Activated CD4-positive, alpha-beta T cell treated with anti-CD3 and anti-CD28 coated beads, Interleukin-2, amount 50 U/mL, for 48 hours (primary cell): ENCODE results near the gene TIAM1.

ENCODE experiments used
- DNase-seq, 2 experiments: peaks; one replicate each; pipeline ENCODE4 v3.0.0-alpha.2; 2020

The TIAM1 gene

DNA sequence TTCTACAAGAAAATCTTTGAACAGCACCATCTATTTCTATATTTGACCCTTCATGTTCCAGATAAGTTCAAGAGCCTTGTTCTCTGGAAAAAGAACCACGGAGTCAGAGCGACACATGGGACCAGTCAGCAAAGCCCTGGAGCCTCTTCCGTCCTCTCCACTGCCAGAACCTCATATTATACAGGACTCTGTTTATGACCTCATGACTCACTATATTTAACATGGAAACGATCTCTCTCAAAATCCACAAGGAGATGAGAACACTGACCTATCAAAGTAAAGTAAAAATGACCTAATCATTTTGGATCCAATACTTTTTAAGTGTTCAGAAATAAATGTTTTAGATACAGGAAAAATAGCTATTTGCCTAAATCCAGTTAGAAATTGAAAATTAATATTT lies 181.2 kb downstream of the TIAM1 start:
- DNase-seq: no peak

DNA sequence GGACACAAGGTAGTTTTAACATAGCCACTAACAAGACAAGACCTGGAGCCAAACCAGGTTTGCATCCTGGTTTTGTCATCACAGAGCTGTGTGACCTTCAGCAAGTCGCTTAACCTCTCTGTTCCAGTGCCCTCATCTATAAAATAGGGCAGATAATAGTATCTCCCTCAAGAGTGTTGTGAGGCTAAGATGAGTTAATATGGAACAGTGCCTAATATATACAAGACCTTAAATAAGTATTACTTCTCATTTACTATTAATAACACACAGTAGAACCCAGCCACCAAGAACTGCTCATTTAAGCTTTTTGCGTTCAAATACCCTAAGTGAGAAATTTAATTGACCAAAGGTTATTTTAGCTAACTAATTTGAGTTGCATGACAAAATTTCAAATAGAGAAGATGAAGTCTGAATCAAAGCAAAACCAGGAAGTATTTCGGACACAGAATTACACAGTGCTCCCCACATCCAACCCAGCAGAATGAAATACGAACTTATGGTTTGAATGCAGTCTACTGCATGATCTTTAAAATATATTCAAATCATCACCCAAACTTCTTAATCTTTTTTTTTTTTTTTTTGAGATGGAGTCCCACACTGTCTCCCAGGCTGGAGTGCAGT lies 181.9 kb downstream of the TIAM1 start:
- DNase-seq: no peak

DNA sequence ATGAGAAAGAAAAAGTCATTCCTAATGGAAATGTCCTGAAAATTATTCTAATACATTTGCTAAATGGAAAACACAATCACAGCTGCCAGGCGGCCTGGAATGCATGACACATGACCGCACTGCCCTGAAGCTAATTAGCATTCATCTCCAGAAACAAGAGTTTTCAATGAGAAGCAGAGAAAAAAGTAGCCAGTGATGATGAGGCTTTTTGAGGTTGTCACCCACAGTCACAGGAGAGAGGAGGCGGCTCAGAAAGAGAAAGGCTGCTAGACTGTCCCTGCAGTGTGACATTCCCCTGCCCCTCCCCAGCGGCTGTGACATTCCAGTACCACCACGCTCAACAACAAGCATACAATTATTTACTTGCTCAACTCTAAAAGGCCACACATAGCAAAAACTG lies 182.9 kb downstream of the TIAM1 start:
- peak in 1 of 2 experiments; percentile 43 for DNase-seq

DNA sequence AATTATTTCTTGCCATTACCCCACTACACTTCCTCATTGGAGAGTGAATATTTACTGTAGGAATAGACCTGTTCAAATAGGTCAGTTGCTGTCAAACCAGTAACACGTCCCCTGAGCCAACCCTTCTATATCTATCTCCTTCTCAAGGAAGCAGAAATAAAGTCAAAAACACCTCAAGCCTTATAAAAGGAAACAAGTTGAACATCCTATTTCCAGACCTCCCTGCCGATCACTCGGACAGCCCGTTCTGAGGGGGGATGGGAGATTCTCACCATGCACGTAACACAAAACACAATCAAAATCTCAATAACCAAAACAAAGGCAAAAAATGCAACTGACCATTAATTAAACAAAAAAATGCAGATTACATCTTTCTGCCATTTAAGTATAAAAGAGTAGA lies 184.3 kb downstream of the TIAM1 start:
- no peak for DNase-seq

DNA sequence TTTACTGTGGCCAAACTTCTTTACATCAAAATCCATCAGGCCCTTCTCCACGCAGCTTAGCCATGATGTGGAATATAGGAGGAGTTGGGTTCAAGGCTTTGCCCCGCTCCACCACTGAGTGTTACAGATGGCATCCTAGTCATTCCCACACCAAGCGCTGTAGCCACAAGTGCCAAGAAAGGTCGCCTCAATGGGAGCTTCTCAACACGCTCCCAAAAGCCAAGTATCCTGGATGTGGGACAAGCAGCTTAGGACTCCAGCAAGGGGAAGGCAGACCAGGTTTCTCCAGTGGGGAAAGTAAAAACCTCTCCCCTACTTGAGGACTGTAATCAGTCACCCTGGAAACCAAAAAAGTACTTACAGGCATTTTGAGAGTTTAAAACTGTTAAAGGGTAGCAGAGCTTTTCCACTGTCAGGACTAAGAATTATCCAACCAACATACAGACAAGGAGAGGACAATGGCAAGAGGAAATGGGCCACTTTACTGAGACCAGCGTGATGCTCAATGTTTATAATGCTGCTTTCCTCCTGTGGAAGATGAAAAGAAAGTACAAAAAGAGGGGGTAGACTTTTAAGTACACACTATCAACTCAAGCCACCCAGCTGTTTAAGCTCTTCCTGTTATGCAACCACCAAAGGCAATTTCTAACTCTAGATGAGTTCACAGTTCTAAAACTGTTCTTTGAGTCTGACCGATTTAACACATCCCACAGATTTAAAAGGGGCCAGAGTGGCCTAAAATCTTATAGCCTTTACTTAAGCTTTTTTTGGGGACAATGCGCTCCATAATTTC lies 185.1 kb downstream of the TIAM1 start:
- no peak for DNase-seq

DNA sequence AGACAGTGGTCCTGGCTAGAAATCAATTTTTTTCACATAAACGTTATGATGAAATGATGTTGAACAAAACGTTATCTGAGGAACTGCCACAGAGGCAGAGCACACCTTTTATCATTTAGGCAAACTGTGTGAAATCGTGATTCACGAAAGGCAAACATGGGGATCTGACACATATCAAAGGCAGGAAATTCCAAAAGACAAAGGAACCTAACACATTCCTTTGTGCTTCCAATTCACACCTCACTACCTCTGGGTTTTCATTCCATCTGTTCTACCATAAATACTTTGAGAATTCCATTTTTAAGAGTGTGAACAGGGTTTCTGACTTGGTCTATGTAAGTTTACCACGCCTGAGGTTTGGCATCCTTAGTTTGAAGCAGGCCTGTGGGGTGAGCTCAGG lies 186.3 kb downstream of the TIAM1 start:
- no peak for DNase-seq

DNA sequence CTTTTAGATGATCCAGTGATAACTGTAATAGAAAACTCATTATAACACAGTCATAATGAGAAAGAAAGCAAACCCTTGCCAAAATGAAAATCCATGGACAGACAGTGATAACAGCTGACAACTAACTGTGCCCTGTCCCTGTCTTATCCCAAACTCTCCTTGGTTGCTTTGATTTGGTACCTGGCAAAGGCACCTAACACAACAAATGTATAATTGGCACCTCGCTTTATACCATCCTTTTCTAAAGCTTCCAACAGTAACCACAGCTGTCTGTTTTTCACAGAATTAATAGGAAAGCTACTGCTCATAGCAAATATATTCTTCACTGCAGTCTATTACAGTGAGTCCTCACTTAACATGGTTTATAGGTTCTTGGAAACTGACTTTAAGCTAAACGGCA lies 187.4 kb downstream of the TIAM1 start:
- DNase-seq: no peak

DNA sequence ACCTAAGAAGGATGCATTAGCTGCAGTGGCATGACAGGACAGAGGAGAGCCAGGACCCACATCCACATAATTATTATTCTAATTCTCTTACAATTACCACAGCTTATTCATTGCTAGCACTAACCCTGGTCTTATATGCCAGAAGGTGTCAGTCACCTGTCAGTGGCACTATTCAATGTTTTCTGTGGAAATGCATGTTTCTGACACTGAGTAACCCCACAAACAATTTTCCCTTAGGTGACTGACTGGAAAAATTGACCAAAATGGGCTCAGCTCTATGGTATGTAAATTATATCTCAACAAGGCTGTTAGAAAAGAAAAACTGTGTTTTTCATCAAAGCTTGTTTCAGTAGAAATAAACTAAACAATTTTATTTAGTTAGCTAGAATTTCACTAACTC lies 187.9 kb downstream of the TIAM1 start:
- DNase-seq: no peak

DNA sequence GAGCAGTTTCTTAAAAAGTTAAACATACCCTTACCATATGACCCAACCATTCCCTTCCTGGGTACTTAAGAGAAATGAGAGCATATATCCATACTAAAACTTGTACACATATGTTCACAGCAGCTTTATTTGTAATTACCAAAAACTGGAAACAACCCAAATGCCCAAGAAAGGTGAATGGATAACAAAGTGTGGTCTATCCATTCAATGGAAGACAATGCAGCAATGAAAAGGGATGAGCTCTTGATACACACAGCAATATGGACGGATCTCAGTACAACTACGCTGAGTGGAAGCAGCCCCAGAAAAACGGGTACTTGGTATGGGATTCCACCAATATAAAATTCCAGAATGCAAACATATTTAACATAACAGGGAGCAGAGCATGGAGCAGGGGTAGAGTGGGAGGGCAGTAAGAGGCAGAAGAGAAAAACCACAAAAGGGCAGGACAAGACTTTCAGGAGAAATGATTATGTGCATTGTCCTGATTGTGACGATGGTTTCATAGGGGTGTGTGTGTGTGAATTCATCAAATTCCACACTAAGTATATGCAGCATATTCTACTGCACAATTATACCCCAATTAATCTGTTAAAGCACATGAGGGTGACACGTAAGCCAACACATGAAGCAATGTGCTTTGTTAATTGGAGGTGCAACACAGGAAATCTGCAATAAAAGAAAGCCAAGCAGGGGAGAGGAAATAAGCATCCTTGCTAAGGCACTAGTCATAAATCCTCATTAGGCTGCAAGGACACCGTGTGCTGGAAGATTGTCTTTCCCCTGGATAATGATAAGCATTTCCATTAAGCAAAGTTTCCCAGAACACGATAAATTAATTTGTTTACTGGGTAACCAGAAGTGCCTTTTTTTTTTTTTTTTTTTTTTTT lies 192.7 kb downstream of the TIAM1 start:
- no peak for DNase-seq

DNA sequence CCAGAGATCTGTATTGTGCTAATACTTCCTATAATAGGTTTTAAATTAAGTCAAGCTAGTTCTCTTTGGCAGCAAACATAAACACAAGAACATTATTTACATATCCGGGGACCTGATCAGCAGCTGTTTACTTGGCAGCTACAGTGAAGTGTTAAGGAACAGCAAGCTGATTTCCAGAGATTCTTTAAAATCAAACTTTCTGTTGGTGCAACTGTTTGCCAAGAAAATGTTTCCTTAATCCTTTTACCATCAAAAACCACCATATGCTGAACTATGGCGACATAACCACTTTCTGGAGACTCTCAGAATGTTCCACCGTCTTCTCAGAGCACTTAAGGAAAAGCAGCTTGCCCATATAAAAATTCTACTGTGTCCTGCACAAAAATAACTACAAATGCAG lies 198.8 kb downstream of the TIAM1 start:
- no peak for DNase-seq

DNA sequence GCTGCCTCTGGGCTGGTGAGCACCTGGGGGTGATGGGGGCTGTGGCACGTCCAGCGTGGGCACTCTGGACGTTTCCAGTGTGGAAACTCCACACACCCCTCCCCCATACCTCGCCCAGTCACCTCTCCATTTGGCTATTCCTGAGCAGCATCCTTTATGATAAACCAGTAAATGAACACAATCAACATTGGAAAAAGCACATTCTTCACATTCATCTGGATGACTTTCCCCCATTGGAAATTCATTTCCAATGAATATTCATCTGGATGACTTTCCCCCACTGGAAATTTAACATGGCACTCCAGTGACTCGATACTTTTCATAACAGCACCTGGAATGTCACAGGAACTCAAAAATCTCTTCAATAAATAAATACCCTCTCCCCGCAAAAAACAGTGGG lies 201.0 kb downstream of the TIAM1 start:
- DNase-seq: no peak

DNA sequence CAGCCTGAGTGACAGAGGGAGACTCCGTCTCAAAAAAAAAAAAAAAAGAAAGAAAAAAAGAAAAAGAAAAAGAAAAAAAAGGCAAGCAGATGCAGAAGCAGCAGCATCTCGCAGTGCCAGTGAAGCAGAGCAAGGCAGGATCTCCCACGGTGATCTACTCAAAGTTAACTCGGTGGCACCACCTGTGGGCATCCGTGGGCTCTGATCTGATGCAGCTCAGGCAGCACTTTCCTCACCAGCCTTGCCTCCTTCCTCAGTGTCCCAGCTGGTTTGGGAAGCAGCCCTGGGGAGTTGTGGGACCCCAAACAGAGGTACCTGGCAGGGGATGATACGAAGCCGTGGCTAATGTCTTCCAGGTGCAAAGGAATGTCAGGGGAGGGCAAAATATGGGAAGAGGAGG lies 201.5 kb downstream of the TIAM1 start:
- DNase-seq: no peak

DNA sequence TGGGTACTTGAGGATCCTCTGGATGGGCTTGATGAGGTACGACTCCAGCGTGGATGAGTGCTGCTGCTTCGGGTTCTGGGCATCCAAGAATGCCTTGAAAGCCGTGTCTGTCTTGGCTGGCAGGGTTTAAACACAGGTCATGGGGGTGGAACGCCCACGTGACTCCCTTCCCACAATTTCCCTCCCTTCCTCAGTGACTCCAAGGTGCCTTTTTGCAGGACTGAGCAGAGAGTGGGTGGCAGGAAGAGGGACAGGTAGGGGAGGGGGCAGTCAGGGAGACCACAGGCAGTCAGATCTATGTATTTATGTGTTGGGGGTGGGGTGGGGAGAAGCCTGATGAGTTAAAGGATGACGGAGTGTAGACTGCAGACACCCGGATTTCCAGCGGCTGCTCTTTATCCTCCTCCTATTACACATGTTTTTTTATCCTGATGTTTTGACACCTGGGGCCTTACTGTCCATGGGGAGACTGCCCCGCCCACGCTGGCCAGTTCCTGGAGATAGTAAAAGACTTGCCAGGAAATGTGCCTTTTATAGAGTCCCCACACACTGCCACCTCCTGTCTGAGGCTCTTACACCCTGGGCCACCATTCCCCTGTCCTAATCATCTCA lies 202.6 kb downstream of the TIAM1 start:
- no peak for DNase-seq

DNA sequence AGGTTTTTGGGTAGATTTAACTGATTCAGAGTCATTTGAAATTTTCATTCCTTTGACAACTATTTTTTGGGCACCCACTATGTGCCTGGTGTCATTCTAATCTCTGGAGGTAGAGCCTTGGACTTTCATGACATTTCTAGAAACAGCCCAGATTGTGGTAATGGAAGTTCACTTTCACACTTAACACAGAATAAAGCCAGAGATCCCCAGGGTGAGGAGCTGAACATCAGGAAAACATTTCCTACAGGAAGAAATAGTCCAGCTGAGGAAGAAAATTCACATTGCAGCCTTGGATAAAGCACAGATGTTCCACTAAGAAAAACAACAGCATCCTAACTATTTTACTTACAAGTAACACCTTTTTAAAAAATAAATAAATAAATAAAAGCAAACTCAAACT lies 203.4 kb downstream of the TIAM1 start:
- DNase-seq: no peak

DNA sequence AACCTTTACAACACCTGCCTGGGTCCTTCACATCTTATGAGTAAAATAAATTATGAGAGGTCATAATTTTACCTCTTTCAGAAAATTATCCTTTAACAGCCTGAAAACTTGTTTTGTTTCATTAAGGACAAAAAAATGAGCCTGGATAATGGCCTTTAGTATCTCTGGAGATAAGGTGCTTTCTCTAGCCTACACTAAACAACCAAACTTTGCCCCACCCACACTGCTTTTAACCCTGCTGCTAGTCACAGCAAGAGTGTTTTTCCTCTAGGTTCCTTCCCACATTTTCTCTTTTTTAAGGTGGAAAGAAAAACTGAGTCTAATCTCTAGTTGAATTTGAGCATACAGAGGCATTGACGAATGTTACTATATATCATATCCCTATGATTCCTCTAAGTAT lies 204.0 kb downstream of the TIAM1 start:
- DNase-seq: no peak

DNA sequence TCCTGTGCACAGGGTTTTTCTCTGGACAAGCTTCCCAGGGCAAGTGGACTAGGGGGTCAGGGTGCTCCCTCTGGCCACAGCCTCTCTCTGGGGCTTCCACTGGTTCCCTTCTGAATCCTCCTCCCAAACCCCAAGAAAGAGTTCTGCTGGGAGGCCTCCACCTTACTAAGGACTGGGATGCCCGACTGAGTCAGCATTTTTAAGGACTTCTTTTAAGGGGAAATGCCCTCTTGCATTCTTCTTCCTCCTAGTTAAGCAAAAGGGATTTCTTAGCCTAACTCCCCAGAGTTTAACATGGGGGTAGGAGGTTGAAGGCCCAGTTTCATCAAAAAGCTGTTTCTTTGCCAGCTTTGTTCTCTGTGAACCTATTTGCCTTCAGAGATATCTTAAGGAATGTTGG lies 206.1 kb downstream of the TIAM1 start:
- no peak for DNase-seq

DNA sequence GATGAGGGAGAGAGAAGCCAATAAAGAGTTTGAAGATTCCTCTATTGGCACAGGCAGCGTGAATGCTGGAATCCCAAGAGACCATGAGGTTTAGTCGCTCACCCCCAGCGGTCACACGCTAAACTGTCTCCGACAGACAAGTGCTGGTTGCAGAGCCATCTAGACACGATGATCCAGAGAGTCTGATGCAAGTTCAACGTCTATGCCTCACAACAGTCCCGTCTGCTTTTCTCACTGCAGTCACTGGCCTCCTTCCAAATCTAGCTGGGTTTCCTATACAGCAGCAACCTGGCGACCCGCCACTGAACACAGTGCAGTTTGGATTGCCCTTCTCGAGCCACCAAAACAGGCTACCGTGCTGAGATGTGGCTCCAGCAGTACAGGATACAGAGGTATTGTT lies 207.2 kb downstream of the TIAM1 start:
- DNase-seq: no peak

DNA sequence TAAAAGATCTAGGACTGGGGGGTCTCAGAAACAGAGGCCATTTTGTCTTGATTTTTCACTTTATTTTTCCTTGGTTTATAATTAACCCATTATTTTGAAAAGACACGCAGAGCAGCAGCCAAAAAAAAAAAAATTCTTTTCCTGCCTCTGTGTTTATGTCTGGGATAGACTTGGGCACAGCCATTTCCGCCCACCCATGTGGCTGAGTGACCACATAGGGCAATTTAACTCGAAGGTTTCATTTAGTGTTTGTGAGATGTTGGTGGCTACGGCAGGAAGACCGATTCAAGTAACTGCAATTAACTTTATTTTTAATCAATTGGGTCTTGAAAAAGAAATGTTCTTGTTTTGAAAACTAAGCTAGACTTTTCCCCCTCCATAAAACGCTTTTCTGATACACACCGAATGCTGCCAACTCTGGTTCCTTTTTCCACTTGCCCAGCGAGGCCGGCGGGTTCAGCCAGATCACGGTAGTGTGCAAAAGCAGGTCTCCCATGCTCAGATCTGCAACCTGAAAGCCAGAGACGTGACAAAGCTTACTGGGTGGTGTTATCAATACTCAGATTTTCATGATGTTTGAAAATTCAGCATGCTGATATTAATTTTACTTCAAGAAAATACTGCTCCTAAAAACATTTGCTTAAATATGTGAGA lies 208.4 kb downstream of the TIAM1 start:
- DNase-seq: no peak

DNA sequence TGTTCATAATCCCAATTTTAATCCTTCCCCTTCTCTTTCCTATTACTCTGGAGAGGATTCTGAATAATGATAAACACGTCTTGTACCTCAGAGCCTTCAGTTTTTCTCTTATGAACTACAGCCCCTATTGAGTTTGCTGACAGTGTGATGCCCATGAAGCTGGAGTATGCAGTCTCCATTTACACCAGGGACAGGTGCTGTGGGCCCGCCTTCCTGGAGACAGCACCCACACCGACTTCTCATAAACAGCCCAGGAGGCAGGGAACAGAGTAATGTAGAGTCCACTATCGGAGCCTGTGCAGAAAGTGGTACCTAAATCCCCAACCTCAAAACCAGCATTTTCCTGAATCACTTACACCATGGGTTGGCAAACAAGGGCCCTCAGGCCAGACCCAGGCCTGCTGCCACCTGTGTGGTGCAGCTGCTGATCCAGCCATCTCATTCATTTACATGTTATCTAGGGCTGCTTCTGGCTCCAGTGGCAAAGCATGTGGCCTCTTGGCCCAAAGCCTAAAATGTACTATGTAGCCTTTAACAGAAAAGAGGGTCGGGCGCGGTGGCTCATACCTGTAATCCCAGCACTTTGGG lies 210.7 kb downstream of the TIAM1 start:
- peak; percentile 8 to 21 for DNase-seq

DNA sequence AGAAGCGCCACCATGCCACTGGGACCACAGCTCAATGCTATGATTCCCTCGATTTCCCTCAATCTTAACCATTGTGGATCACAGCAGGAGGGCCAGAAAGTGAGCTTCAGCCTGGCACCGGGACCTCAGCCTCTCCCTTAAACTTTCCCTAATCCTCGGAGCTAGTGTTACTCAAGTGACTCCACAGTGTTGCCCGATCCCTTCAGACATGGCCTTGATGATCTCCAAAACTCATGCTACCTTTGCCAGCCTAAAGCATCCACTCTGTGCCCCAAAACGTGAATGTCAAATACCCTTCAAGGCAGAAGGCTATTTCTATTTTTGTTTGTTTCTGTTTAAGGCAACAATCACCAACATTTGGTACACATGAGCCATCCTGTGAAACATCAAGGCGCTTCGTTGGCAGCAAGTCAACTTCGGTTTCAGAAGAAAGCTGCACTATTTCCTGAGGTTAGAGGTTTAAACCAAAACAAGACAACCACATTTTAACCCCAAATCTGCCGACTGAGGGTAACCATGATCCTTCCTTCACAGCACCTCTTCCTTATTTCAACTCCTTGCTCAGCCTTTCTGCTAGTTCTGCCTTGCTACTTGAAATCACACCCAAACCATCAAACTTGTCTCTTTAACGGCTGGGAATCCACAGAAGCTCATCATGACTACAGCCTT lies 211.4 kb downstream of the TIAM1 start:
- DNase-seq: peak; percentile 63 to 72

DNA sequence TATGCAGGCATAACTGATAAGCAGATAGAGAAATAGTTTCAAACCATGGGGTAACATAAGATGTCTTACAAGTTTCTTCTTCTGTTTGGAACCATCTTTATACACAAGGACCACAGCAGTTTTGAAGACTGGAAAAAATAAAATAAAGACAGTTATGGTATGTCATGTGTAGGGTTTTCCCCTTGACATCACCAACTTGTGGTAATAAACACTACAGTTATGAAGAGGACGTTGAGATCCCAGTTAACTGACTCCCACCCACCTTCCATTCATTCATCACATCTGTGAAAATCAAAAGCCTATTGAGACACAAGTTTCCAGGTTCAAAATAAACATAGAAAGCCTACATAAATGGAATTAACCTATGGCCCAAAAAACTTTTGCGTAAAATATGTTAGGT lies 213.2 kb downstream of the TIAM1 start:
- no peak for DNase-seq

DNA sequence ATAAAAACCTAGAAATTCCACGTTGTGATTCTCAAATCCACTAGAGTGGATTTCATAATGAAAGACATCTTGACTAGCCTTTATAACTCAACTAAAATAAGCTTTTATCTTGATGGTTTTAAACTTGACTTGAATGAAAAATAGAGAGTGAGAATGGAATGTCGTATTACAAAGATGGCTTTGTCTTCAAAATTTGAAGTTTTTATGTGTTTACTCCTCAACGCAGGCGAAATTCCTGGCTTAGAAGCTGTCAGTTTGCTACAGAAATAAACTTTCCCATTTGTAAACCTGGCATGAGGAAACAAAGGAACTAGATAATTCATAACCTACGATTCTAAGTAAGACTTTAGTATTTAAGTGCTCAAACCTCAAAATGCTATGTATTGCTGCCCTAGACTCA lies 215.8 kb downstream of the TIAM1 start:
- no peak for DNase-seq
